Neural progenitor cell (in vitro differentiated cells): ENCODE results near the gene EVL. TPM values are rescaled to one million over a fixed set of nuclear protein-coding genes. Genes with fewer than 3 reads are reported as not detected.

ENCODE experiments used
- DNase-seq: peaks from one replicate; pipeline ENCODE4 v3.0.0-alpha.2; 2016; ENCODE audit warnings: low spot score
- H2AFZ ChIP-seq: fragments of 200-600 bp; sonication (generic); replicated peaks from 2 replicates; pipeline ENCODE4 v1.6.1; 2016; ENCODE audit warnings: antibody characterized with exemption
- H3F3A ChIP-seq: fragments of 200-600 bp; sonication (generic); 2 replicates; pipeline ENCODE4 v1.6.1; 2016; ENCODE audit warnings: antibody characterized with exemption, low read depth
- H3K27ac ChIP-seq: fragments of 200-600 bp; sonication (generic); 2 replicates; pipeline ENCODE4 v1.5.1; 2016; ENCODE audit warnings: mild to moderate bottlenecking
- H3K27me3 ChIP-seq: fragments of 200-600 bp; sonication (generic); 2 replicates; pipeline ENCODE4 v1.6.1; 2016; ENCODE audit warnings: mild to moderate bottlenecking, moderate library complexity
- H3K36me3 ChIP-seq: fragments of 200-600 bp; sonication (generic); 2 replicates; pipeline ENCODE4 v1.5.1; 2016
- H3K4me1 ChIP-seq: fragments of 200-600 bp; sonication (generic); 2 replicates; pipeline ENCODE4 v1.6.1; 2016; ENCODE audit warnings: mixed run types
- H3K4me2 ChIP-seq: fragments of 200-600 bp; sonication (generic); 2 replicates; pipeline ENCODE4 v1.6.1; 2016
- H3K4me3 ChIP-seq: fragments of 200-600 bp; sonication (generic); 2 replicates; pipeline ENCODE4 v1.5.1; 2016
- H3K79me2 ChIP-seq: fragments of 200-600 bp; sonication (generic); 2 replicates; pipeline ENCODE4 v1.6.1; 2016; ENCODE audit warnings: low read depth
- H3K9ac ChIP-seq: fragments of 200-600 bp; sonication (generic); 2 replicates; pipeline ENCODE4 v1.6.1; 2016
- H3K9me3 ChIP-seq: fragments of 200-600 bp; sonication (generic); 2 replicates; pipeline ENCODE4 v1.5.1; 2016; ENCODE audit warnings: low read depth
- H4K20me1 ChIP-seq: fragments of 200-600 bp; sonication (generic); 2 replicates; pipeline ENCODE4 v1.6.1; 2016; ENCODE audit warnings: low read depth
- H3K27ac Mint-ChIP-seq: 3 replicates; pipeline ENCODE4 v1.8.0; 2021; ENCODE audit warnings: mixed read lengths
- H3K27me3 Mint-ChIP-seq: 2 replicates; pipeline ENCODE4 v1.8.0; 2022; ENCODE audit warnings: low read depth, mild to moderate bottlenecking, inconsistent platforms, moderate library complexity, mixed read lengths; ENCODE audit not compliant: insufficient read depth
- H3K36me3 Mint-ChIP-seq: 3 replicates; pipeline ENCODE4 v1.8.0; 2021; ENCODE audit warnings: mixed read lengths
- H3K4me1 Mint-ChIP-seq: 3 replicates; pipeline ENCODE4 v1.8.0; 2021; ENCODE audit warnings: mixed read lengths
- H3K4me3 Mint-ChIP-seq: 3 replicates; pipeline ENCODE4 v1.8.0; 2021; ENCODE audit warnings: mild to moderate bottlenecking, moderate library complexity, mixed read lengths
- H3K9me3 Mint-ChIP-seq: 3 replicates; pipeline ENCODE4 v1.8.0; 2020; ENCODE audit warnings: mixed read lengths
- EZH2 ChIP-seq: fragments of 200-600 bp; sonication (generic); IDR thresholded peaks from 2 replicates; pipeline ENCODE4 v1.6.1; 2017; ENCODE audit warnings: antibody characterized with exemption, mild to moderate bottlenecking, moderate library complexity
- EZH2phosphoT487 ChIP-seq: fragments of 200-600 bp; sonication (generic); IDR thresholded peaks from 2 replicates; pipeline ENCODE4 v1.6.1; 2017; ENCODE audit warnings: antibody characterized with exemption
- total RNA-seq: library from RNA; depleted of rRNA; stranded (reverse); fragments of >200 nt; gene quantifications from 2 replicates; pipeline ENCODE4 v1.2.3, GENCODE V29; 2015; ENCODE audit warnings: low replicate concordance
- TF ChIP-seq, protein P1 (sequence below): fragments of 200-600 bp; sonication (generic); IDR thresholded peaks from 2 replicates; pipeline ENCODE4 v1.5.1; 2017; ENCODE audit warnings: antibody characterized with exemption, mild to moderate bottlenecking

Gene EVL
- total RNA-seq, 1 donor from 2014 or later, result 49.2 TPM

- DNase-seq, result no peak
- H3K79me2 ChIP-seq, result peaks cover 62% of the 10 kb centered on the region
- no peaks in the 10 kb centered on the region for H3K9me3 ChIP-seq
- TF ChIP-seq EZH2 (no peak), EZH2phosphoT487 (no peak)
- TF ChIP-seq, protein P1, sequence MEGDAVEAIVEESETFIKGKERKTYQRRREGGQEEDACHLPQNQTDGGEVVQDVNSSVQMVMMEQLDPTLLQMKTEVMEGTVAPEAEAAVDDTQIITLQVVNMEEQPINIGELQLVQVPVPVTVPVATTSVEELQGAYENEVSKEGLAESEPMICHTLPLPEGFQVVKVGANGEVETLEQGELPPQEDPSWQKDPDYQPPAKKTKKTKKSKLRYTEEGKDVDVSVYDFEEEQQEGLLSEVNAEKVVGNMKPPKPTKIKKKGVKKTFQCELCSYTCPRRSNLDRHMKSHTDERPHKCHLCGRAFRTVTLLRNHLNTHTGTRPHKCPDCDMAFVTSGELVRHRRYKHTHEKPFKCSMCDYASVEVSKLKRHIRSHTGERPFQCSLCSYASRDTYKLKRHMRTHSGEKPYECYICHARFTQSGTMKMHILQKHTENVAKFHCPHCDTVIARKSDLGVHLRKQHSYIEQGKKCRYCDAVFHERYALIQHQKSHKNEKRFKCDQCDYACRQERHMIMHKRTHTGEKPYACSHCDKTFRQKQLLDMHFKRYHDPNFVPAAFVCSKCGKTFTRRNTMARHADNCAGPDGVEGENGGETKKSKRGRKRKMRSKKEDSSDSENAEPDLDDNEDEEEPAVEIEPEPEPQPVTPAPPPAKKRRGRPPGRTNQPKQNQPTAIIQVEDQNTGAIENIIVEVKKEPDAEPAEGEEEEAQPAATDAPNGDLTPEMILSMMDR, result no peak
- Mint-ChIP-seq H3K27me3 (peaks cover 1% of the 10 kb centered on the region), H3K9me3 (peaks cover 3% of the 10 kb centered on the region), H3K27ac (no peak overlapping the region), H3K4me1 (peaks cover 44% of the 10 kb centered on the region), H3K36me3 (peaks cover 4% of the 10 kb centered on the region), H3K4me3 (no peak overlapping the region)
- H3K27ac ChIP-seq, result no peak overlapping the region
- no peak overlapping the region for H3K4me3 ChIP-seq
- peaks cover 57% of the 10 kb centered on the region for H4K20me1 ChIP-seq
- no peak overlapping the region for H3K4me2 ChIP-seq
- no peaks in the 10 kb centered on the region for H3K27me3 ChIP-seq
- peaks cover 31% of the 10 kb centered on the region for H3K4me1 ChIP-seq
- no peak overlapping the region for H3K9ac ChIP-seq
- H3K36me3 ChIP-seq, result no peaks in the 10 kb centered on the region
- H2AFZ ChIP-seq, result no peak overlapping the region
- H3F3A ChIP-seq, result peaks cover 10% of the 10 kb centered on the region
Measured at GRCh38 chr14:100018482-100018881, 46.7 kb upstream of the EVL start.

GRCh38 chr14:100019156-100019744, 46.0 kb upstream of the EVL start:
- Histone ChIP-seq H4K20me1 (peaks cover 59% of the 10 kb centered on the region), H3K27me3 (no peaks in the 10 kb centered on the region), H3K4me2 (peak overlapping the region; percentile 48), H3K27ac (peak overlapping the region; percentile 47), H3K9me3 (no peaks in the 10 kb centered on the region), H3K36me3 (no peaks in the 10 kb centered on the region), H3K9ac (no peak overlapping the region), H3K4me3 (no peak overlapping the region), H3F3A (peaks cover 10% of the 10 kb centered on the region), H3K79me2 (peaks cover 67% of the 10 kb centered on the region), H3K4me1 (peaks cover 31% of the 10 kb centered on the region), H2AFZ (no peak overlapping the region)
- DNase-seq, result peak; percentile 67
- TF ChIP-seq, protein P1, result no peak
- TF ChIP-seq EZH2phosphoT487, result no peak
- no peak for TF ChIP-seq EZH2
- Mint-ChIP-seq H3K4me3 (no peak overlapping the region), H3K36me3 (peaks cover 2% of the 10 kb centered on the region), H3K9me3 (peaks cover 2% of the 10 kb centered on the region), H3K4me1 (peaks cover 44% of the 10 kb centered on the region), H3K27ac (peak overlapping the region; percentile 59), H3K27me3 (no peaks in the 10 kb centered on the region)

DNA sequence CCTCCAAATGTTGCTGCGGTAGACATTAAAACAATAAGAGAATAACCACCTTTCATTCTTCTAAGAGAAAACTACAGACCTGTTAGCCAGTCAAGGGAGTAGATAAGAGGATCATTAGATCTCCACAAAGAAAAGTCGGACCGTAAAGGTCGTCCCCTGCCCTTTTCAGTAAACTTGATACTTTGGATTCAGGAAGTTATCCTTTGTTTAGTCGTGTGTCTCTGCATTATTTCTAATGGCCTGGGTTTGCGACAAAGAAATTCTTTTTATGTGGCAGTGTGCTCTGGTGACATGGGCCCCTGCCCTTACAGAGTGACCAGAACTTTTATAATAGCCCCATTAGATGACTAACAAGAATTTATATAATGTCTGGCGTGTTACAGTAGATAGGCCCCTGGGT, 44.6 kb upstream of the EVL start:
- peaks cover 31% of the 10 kb centered on the region for H3K4me1 ChIP-seq
- peaks cover 71% of the 10 kb centered on the region for H4K20me1 ChIP-seq
- peaks cover 48% of the 10 kb centered on the region for H3K4me1 Mint-ChIP-seq

More for the DNA sequence above, 44.6 kb upstream of the EVL start:
- H3K4me3 Mint-ChIP-seq, result no peak overlapping the region
- Histone ChIP-seq H3K79me2 (peaks cover 65% of the 10 kb centered on the region), H3K27ac (no peak overlapping the region), H2AFZ (no peak overlapping the region), H3K9ac (no peak overlapping the region), H3K27me3 (no peaks in the 10 kb centered on the region), H3K9me3 (no peaks in the 10 kb centered on the region), H3K4me2 (peak overlapping the region; percentile 14), H3F3A (peaks cover 10% of the 10 kb centered on the region), H3K4me3 (no peak overlapping the region), H3K36me3 (no peaks in the 10 kb centered on the region)
- H3K36me3 Mint-ChIP-seq, result peaks cover 6% of the 10 kb centered on the region
- H3K27ac Mint-ChIP-seq, result no peak overlapping the region
- TF ChIP-seq EZH2 (no peak), EZH2phosphoT487 (no peak)
- TF ChIP-seq, protein P1, result no peak
- H3K9me3 Mint-ChIP-seq, result no peaks in the 10 kb centered on the region
- no peaks in the 10 kb centered on the region for H3K27me3 Mint-ChIP-seq
- DNase-seq, result no peak
